Measurements from ENCODE around the gene DSC2.

DNA sequence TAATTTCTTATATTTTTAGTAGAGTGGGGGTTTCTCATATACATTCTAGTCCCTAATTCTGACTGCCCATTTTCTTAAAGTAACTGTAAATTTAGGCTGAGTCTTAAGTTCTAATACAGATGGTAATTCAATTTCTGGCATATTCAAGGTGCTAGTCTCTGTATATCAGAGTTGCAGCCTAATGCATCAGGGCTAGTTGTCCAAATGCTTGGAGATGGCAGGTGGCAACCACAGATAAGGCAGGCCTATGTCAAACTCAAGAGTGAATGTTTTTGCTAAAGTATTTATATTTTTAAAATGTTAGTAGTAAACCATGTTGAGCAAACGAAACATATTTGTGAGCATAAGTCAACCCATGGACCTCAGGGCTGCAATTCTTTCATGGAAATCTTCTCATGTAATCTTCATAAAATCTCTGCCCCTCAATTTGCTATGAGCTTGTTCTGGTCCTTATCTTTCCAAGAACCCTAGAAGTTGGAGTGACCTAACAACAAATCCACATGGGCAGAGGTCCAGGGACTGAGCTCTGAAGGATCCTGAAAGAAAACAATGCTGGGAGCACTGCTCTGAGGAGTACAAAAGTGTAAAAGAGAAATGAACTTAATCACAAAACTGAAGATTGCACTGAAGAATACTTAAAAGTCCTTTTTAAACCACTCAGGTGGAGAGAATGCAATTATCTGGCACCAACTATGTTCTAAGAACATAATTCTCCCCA is 27.3 kb upstream of the DSC2 start:
- TF ChIP-seq, protein P1, sequence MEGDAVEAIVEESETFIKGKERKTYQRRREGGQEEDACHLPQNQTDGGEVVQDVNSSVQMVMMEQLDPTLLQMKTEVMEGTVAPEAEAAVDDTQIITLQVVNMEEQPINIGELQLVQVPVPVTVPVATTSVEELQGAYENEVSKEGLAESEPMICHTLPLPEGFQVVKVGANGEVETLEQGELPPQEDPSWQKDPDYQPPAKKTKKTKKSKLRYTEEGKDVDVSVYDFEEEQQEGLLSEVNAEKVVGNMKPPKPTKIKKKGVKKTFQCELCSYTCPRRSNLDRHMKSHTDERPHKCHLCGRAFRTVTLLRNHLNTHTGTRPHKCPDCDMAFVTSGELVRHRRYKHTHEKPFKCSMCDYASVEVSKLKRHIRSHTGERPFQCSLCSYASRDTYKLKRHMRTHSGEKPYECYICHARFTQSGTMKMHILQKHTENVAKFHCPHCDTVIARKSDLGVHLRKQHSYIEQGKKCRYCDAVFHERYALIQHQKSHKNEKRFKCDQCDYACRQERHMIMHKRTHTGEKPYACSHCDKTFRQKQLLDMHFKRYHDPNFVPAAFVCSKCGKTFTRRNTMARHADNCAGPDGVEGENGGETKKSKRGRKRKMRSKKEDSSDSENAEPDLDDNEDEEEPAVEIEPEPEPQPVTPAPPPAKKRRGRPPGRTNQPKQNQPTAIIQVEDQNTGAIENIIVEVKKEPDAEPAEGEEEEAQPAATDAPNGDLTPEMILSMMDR (IDR thresholded peaks at IDR 0.05) = no peak
- no peak for TF ChIP-seq POLR2A (IDR thresholded peaks at IDR 0.05)
